ENCODE measurements around the gene PHETA1.

PHETA1 gene

GRCh38 chr12:111394480-111394879 lies 25.6 kb upstream of the PHETA1 start:
- no peak for TF ChIP-seq GATA2 (IDR thresholded peaks at IDR 0.05; ENCODE audit: low read depth, low read length)

DNA sequence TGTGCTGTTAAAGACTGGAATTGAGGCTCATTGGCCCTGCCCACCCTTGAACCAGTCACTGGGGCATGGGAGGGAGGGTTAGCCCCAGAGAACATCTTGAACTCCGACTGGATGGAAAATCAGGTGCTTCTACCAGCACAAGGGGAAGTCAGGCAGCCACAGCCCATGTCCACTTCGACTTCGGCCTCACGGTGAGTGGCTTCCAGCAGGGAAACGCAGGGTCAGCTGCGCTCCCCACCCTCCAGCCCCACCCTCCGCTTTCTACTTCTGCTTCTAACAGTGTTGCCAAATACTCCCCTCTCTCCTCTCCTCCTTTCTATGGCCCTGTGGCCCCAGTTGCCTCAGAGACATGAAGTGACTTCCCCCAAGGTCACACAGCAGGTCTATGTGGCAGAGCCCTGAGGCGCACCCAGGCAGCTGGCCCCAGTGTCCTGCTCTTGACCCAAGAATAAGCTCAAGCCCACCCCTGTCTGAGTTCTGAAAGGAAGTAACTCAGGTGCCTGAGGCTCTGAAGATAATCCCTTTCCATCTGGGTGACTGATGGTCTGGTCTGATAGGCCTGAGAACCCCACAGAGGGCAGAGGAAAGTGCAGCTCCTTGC lies 24.9 kb upstream of the PHETA1 start:
- TF ChIP-seq GATA3 (IDR thresholded peaks at IDR 0.05; ENCODE audit: low read depth, low read length) (no peak), GATA2 (IDR thresholded peaks at IDR 0.05; ENCODE audit: low read depth, low read length) (no peak; the same call in 1 of the 2 replicates)

DNA sequence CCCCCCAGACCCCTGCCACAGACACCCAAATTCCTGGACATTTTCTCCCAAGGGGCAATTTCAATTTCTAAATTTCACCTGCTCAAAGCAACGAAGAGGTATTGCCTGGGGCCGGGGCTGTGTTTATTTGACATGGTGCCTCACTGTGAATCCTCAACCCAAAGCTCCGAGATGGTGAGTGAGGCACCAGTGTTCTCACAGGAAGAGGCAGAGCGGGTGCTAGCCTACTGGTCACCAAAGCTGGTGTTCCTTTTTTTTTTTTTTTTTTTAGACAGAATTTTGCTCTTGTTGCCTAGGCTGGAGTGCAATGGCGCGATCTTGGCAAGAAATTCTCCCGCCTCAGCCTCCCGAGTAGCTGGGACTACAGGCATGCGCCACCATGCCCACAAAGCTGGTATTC lies 22.0 kb upstream of the PHETA1 start:
- TF ChIP-seq GATA3 (IDR thresholded peaks at IDR 0.05; ENCODE audit: low read depth, low read length) (no peak), GATA2 (IDR thresholded peaks at IDR 0.05; ENCODE audit: low read depth, low read length) (no peak)

DNA sequence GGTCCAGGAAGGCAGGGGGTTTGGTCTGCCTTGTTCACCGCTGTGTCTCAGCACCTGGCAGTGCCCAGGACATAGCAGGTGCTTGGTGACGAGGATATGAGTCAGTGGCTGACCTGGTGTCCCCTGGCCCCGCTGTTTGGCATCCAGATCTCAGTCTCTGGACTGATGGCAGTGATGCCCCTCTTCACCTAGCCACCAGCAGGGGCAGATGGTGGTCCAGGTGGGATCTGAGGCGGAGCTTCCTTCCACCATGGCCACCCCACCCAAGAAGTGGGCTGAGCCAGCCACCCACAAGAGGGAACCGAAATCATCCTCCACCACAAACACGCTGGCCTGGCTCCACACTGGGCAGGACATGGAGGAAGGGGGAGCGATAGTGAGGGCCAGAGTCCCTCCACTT lies 20.7 kb upstream of the PHETA1 start:
- no peak for TF ChIP-seq GATA2 (IDR thresholded peaks at IDR 0.05; ENCODE audit: low read depth, low read length)

DNA sequence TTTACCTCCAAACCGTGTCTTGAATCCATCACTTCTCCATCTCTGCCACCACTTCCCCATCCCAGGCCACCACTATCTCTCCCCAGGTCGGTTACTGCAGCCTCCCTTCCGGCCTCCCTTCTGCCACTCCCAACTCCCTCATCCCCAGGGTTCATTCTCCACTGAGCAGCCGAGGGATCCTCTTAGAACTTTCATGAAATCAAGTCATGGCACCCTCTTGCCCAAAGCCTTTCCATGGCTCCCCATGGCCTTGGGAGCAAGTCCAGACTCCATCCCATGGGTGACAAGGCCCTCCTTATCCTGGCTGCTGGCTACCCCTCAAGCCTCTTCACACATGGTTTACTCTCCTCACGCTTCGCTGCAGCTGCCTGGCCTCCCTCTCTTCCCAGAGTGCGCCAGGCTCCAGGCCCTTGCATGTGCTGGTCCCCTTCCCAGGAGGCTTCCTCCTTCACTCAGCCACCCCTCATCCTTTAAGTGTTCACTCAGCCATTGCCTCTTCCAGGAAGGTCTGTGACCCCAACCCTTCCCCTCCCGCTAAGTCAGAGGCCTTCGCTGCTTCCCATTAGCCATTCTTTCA lies 18.9 kb upstream of the PHETA1 start:
- TF ChIP-seq GATA2 (IDR thresholded peaks at IDR 0.05; ENCODE audit: low read depth, low read length) (no peak), GATA3 (IDR thresholded peaks at IDR 0.05; ENCODE audit: low read depth, low read length) (no peak)

DNA sequence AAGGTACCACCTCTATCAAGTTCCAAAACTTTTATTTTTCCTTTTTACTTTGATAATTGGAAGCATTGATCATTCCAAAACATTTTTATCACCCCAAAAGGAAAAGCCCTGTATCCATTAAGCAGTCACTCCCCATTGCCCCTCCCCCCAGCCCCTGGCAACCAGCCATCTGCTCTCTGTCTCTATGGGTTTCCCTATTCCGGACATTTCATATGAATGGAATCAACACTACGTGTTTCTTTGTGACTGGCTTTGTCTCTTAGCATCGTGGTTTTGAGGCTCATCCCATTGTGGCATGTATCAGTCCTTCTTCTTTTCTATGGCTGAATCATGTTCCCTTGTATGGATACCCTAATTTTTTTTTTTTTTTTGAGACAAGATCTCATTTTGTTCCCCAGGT lies 18.0 kb upstream of the PHETA1 start:
- TF ChIP-seq GATA3 (IDR thresholded peaks at IDR 0.05; ENCODE audit: low read depth, low read length) = no peak
- no peak for TF ChIP-seq GATA2 (IDR thresholded peaks at IDR 0.05; ENCODE audit: low read depth, low read length)

DNA sequence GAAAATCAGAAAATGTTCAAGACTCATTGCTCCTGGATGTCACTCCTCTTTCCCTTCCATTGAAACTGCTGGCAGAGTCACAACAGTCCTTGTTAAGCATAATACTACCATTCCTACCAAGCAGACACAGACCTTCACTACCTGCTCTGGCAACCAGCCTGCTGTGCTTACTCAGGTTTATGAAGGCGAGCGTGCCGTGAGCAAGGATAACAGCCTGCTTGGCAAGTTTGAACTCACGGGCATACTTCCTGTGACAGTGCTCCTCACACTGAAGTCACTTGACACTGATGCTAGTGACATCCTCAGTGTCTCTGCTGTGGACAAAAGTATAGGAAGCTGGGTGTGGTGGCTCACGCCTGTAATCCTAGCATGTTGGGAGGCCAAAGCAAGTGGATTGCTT lies 15.7 kb upstream of the PHETA1 start:
- no peak for TF ChIP-seq GATA2 (IDR thresholded peaks at IDR 0.05; ENCODE audit: low read depth, low read length)
- no peak for TF ChIP-seq GATA3 (IDR thresholded peaks at IDR 0.05; ENCODE audit: low read depth, low read length)

- no peak for TF ChIP-seq GATA3 (IDR thresholded peaks at IDR 0.05; ENCODE audit: low read depth, low read length)
Measured at GRCh38 chr12:111379942-111380554, 11.2 kb upstream of the PHETA1 start.

GRCh38 chr12:111377440-111377839 lies 8.5 kb upstream of the PHETA1 start:
- TF ChIP-seq GATA2 (IDR thresholded peaks at IDR 0.05; ENCODE audit: low read depth, low read length) = no peak
- no peak for TF ChIP-seq GATA3 (IDR thresholded peaks at IDR 0.05; ENCODE audit: low read depth, low read length)

GRCh38 chr12:111369496-111370220 lies 763 bp upstream of the PHETA1 start:
- TF ChIP-seq GATA3 (IDR thresholded peaks at IDR 0.05; ENCODE audit: low read depth, low read length) = no peak
- TF ChIP-seq GATA2 (IDR thresholded peaks at IDR 0.05; ENCODE audit: low read depth, low read length) = no peak

- no peak for TF ChIP-seq GATA3 (IDR thresholded peaks at IDR 0.05; ENCODE audit: low read depth, low read length)
- TF ChIP-seq GATA2 (IDR thresholded peaks at IDR 0.05; ENCODE audit: low read depth, low read length) = no peak
Measured at GRCh38 chr12:111368291-111368787, 556 bp downstream of the PHETA1 start.

DNA sequence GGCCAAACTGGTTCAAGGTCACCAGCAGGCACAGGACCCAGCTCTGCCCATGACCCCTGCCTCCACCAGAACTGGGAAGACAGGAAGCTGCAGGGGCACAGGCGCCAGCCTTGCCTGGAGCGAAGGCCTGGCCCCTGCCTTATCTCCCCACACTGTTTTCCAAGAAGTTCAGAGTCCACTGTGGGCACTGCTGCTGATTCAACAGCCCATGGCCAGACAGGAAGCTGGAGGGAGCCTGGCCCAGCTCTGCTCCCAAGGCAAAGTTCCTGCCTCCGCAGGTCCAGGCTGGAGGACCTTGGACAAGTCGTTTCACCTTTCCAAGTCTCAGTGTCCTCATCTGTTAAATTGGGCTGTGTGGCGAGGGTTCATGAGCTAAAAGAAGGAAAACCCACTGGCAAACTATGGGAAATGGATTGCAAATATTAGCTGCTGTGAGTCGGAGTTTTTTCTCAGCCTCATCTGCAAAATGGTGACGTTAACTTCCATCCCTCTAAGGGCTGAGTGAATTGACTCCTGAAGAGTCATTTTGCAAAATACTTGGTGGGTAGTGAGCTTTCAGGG lies 1.2 kb downstream of the PHETA1 start:
- TF ChIP-seq GATA3 (IDR thresholded peaks at IDR 0.05; ENCODE audit: low read depth, low read length) = no peak
- no peak for TF ChIP-seq GATA2 (IDR thresholded peaks at IDR 0.05; ENCODE audit: low read depth, low read length)

- no peak for TF ChIP-seq GATA3 (IDR thresholded peaks at IDR 0.05; ENCODE audit: low read depth, low read length)
- no peak for TF ChIP-seq GATA2 (IDR thresholded peaks at IDR 0.05; ENCODE audit: low read depth, low read length)
Measured at GRCh38 chr12:111366583-111366982, 2.3 kb downstream of the PHETA1 start.

DNA sequence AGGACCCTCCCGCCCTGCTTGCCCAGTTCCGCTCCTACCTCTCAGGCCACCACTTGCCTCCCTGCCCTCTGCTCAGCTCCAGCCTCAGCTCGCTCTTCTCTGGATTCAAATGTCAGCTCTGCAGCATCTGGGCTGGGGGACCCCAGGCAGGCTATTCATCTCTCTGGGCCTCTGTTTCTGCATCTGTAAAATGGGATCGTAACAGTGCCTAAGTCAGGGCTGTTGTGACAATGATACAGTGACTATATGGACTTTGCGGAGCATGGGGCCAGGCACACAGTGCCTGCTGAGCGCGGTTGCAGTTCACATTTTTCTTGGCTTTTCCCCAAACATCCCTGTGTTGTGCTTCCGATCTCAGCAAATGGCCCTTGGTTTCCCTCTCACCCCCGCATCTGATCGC lies 2.8 kb downstream of the PHETA1 start:
- TF ChIP-seq GATA3 (IDR thresholded peaks at IDR 0.05; ENCODE audit: low read depth, low read length) = no peak
- TF ChIP-seq GATA2 (IDR thresholded peaks at IDR 0.05; ENCODE audit: low read depth, low read length) = no peak

All from SH-SY5Y (cell line).